Activated CD8-positive, alpha-beta memory T cell treated with anti-CD3 and anti-CD28 coated beads, Interleukin-2, amount 50 U/mL, for 4 hours (primary cell): ENCODE data around the gene LY6G6C.
"Not testable (repeated sequence)": the region's sequence is repeated elsewhere in the genome, so short reads cannot be mapped to it uniquely, and the experiment has no call there.

Experiments used
- DNase-seq: peaks from one replicate; pipeline ENCODE4 v3.0.0-alpha.2; 2020

Gene LY6G6C

GRCh38 chr6:31725502-31726350 lies 4.2 kb upstream of the LY6G6C start:
- no peak for DNase-seq

- DNase-seq = no peak
These were observed 2.6 kb upstream of the LY6G6C start for GRCh38 chr6:31723980-31724691.

- no peak for DNase-seq
These were observed 1.9 kb upstream of the LY6G6C start, which contains the start of gene MPIG6B for GRCh38 chr6:31723245-31723979. MPIG6B (plus strand) TSS chr6:31723373; CDS start chr6:31723384, 11 bp downstream.

- DNase-seq = no peak
These were observed 627 bp upstream of the LY6G6C start for GRCh38 chr6:31722173-31722572.

GRCh38 chr6:31720196-31720770 lies 1.3 kb downstream of the LY6G6C start:
- DNase-seq = no peak

- DNase-seq = no peak
These were observed 2.5 kb downstream of the LY6G6C start for GRCh38 chr6:31719001-31719400.

- DNase-seq = no peak
These were observed 3.3 kb downstream of the LY6G6C start for GRCh38 chr6:31718265-31718664.

GRCh38 chr6:31717499-31718222 lies 3.9 kb downstream of the LY6G6C start:
- DNase-seq = no peak

- no peak for DNase-seq
These were observed 6.3 kb downstream of the LY6G6C start, which contains the start of gene LY6G6D for GRCh38 chr6:31715022-31715958. LY6G6D (plus strand) TSS chr6:31715348; CDS start chr6:31715356, 8 bp downstream.

GRCh38 chr6:31713991-31714684 lies 7.4 kb downstream of the LY6G6C start:
- DNase-seq = no peak

GRCh38 chr6:31713465-31713864 lies 8.1 kb downstream of the LY6G6C start:
- DNase-seq = no peak

GRCh38 chr6:31712296-31712695 lies 9.2 kb downstream of the LY6G6C start:
- DNase-seq = no peak

- no peak for DNase-seq
These were observed 10.3 kb downstream of the LY6G6C start for GRCh38 chr6:31711233-31711632.

GRCh38 chr6:31710523-31711219 lies 10.9 kb downstream of the LY6G6C start:
- DNase-seq = no peak

- DNase-seq = not testable (repeated sequence)
These were observed 12.4 kb downstream of the LY6G6C start for GRCh38 chr6:31709157-31709556.

- no peak for DNase-seq
These were observed 13.3 kb downstream of the LY6G6C start for GRCh38 chr6:31708224-31708623.

- no peak for DNase-seq
These were observed 13.8 kb downstream of the LY6G6C start for GRCh38 chr6:31707701-31708100.

GRCh38 chr6:31706599-31706998 lies 14.9 kb downstream of the LY6G6C start, which contains the start of gene LY6G6F:
LY6G6F (plus strand) TSS chr6:31706866; CDS start chr6:31706907, 41 bp downstream.
- DNase-seq = no peak

- no peak for DNase-seq
These were observed 15.6 kb downstream of the LY6G6C start for GRCh38 chr6:31705931-31706330.
